Neutrophil (primary cell): ENCODE measurements around the gene COL5A3.

Source experiments
- H3K27ac ChIP-seq: fragments of 200-600 bp; sonication (generic); 2 replicates; pipeline ENCODE4 v1.5.1; 2016; ENCODE audit warnings: mild to moderate bottlenecking, moderate library complexity
- H3K27me3 ChIP-seq: fragments of 200-600 bp; sonication (generic); 2 replicates; pipeline ENCODE4 v1.6.0; 2016; ENCODE audit warnings: mild to moderate bottlenecking
- H3K36me3 ChIP-seq: fragments of 200-600 bp; sonication (generic); 2 replicates; pipeline ENCODE4 v1.5.1; 2017
- H3K4me1 ChIP-seq, 2 experiments: fragments of 200-600 bp in 1 of 2; sonication (generic) in 1 of 2; 1 replicate in 1 of 2; 2 replicates in 1 of 2; pipeline versions ENCODE4 v1.5.1 to v1.6.1; 2013 to 2016; ENCODE audit warnings: low read depth in 1 of 2, low read length in 1 of 2, mild to moderate bottlenecking in 1 of 2, moderate library complexity in 1 of 2; ENCODE audit not compliant: control insufficient read depth in 1 of 2, insufficient read depth in 1 of 2
- H3K4me3 ChIP-seq, 2 experiments: fragments of 200-600 bp in 1 of 2; sonication (generic) in 1 of 2; 1 replicate in 1 of 2; 2 replicates in 1 of 2; pipeline ENCODE4 v1.5.1; 2013 to 2016; ENCODE audit warnings: low read depth in 1 of 2, low read length in 1 of 2, mild to moderate bottlenecking in 1 of 2, moderate library complexity in 1 of 2
- H3K9me3 ChIP-seq: fragments of 200-600 bp; sonication (generic); 2 replicates; pipeline ENCODE4 v1.5.1; 2016
- TF ChIP-seq, protein P1 (sequence below): fragments of 200-600 bp; sonication (generic); IDR thresholded peaks from 2 replicates; pipeline ENCODE4 v1.5.1; 2016; ENCODE audit warnings: antibody characterized with exemption

Gene COL5A3

DNA sequence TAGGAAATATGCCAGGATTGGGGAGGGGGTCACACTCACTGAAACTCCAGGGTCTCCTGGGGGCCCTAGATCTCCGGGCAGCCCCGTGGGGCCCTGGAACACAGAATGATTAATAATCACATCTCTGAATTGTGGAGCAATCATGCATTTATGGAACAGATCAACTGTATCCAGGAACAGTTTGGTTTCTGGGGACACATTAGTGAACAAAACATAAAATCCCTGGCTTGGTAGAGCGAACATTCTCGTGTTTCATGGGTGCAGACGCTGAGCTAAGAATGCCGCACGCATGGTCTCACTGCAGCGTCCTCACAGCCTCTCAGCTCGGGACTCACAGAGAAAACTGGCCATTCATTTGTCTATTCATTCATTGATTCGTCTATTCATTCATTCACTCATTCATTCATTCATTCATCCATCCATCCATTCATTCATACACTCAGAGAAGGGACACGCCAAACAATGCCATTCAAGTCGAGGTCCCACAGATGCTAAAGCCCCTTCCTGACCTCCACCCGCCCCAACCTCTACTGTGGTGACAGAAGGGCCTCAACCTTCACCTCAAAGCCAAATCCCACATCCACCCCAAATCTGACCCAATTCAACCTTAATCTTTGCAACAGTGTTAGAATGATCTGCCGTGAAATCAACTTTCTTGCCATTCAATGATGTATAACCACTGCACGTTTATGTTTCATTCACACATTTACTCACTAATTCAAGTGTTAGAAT is 39.0 kb downstream of the COL5A3 start:
- no peaks in the 10 kb centered on the region for H3K36me3 ChIP-seq

DNA sequence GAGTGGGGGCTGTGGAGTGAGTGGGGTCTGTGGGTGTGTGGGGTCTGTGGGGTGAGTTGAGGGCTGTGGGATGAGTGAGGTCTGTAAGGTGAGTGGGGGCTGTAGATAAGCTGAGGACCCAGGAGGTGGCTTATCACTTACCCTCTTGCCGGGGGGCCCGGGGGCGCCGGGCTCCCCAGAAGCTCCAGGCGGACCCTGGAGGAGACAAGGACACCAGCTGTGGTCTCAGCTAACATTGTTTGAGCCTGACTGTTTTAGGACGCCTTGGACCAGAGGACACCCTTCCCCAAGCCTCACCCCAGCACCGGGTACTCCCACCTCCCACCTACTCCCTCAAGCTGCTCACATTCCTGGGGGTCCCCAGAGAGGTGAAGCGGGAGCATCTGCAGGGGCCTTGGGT is 39.8 kb downstream of the COL5A3 start:
- H3K4me1 ChIP-seq = no peaks in the 10 kb centered on the region

More for the DNA sequence above, 39.0 kb downstream of the COL5A3 start:
- Histone ChIP-seq H3K27ac (no peak overlapping the region), H3K9me3 (no peaks in the 10 kb centered on the region), H3K4me1 (no peaks in the 10 kb centered on the region), H3K4me3 (no peak overlapping the region), H3K27me3 (peaks cover 32% of the 10 kb centered on the region)
- TF ChIP-seq, protein P1, sequence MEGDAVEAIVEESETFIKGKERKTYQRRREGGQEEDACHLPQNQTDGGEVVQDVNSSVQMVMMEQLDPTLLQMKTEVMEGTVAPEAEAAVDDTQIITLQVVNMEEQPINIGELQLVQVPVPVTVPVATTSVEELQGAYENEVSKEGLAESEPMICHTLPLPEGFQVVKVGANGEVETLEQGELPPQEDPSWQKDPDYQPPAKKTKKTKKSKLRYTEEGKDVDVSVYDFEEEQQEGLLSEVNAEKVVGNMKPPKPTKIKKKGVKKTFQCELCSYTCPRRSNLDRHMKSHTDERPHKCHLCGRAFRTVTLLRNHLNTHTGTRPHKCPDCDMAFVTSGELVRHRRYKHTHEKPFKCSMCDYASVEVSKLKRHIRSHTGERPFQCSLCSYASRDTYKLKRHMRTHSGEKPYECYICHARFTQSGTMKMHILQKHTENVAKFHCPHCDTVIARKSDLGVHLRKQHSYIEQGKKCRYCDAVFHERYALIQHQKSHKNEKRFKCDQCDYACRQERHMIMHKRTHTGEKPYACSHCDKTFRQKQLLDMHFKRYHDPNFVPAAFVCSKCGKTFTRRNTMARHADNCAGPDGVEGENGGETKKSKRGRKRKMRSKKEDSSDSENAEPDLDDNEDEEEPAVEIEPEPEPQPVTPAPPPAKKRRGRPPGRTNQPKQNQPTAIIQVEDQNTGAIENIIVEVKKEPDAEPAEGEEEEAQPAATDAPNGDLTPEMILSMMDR = no peak

DNA sequence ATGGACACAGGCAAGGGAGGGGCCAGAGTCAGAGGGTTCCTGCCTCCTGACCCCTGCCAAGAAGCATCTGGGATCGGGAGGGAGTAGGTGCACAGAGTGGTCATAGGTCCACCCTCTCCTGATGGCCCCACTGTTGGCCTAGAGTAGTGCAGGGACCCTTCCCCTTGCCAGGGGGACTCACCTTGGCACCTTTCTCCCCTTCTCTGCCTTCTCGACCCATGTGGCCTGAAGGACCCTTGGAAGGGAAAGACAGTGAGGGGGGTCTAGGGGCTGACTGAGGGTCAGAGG is 40.7 kb downstream of the COL5A3 start:
- H3K4me3 ChIP-seq = no peak overlapping the region
- no peaks in the 10 kb centered on the region for H3K36me3 ChIP-seq
- no peaks in the 10 kb centered on the region for H3K9me3 ChIP-seq
- peaks cover 48% of the 10 kb centered on the region for H3K27me3 ChIP-seq
- H3K4me1 ChIP-seq = no peaks in the 10 kb centered on the region
- no peak overlapping the region for H3K27ac ChIP-seq
- TF ChIP-seq, protein P1 = no peak

More for the DNA sequence above, 39.8 kb downstream of the COL5A3 start:
- Histone ChIP-seq H3K27ac (no peak overlapping the region), H3K9me3 (no peaks in the 10 kb centered on the region), H3K27me3 (peaks cover 41% of the 10 kb centered on the region), H3K36me3 (no peaks in the 10 kb centered on the region), H3K4me3 (no peak overlapping the region)
- TF ChIP-seq, protein P1 = no peak

DNA sequence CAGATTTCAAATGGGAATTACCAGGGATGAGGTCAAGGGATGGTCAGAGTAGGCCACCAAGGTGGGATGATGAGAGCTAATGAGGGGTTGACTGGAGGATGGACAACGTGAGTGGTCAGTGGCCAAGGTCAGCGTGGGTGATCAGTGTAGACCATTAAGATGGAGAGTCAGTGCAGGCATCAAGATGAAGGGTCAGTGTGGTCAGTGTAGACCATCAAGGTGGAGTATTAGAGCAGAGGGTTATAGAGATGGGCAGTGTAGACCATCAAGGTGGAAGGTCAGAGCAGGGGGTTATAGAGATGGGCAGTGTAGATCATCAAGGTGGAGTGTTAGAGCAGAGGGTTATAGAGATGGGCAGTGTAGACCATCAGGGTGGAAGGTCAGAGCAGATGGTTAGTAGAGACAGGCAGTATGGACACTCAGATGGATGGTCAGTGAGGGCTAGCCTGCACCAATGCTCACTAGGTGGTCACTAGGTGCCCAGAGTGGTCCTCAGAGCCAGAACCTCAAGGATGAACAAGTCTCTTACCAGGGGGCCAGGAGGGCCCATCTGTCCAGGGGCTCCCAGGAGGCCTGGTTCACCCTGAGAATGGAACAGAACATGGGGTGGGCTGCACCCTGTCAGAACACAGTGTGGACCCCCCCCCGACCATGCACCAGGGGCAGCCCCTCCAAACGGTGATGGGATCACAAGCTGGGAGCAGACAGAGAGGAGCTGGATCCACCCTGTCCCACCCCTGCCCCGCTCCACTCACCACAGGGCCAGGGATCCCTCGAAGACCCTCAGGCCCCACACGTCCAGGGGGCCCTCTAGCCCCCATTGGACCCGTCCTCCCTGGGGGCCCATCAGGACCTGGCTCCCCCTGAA is 41.2 kb downstream of the COL5A3 start:
- Histone ChIP-seq H3K4me3 (no peak overlapping the region), H3K9me3 (no peaks in the 10 kb centered on the region), H3K36me3 (no peaks in the 10 kb centered on the region), H3K27me3 (peaks cover 53% of the 10 kb centered on the region), H3K27ac (no peak overlapping the region), H3K4me1 (no peaks in the 10 kb centered on the region)
- TF ChIP-seq, protein P1 = no peak

DNA sequence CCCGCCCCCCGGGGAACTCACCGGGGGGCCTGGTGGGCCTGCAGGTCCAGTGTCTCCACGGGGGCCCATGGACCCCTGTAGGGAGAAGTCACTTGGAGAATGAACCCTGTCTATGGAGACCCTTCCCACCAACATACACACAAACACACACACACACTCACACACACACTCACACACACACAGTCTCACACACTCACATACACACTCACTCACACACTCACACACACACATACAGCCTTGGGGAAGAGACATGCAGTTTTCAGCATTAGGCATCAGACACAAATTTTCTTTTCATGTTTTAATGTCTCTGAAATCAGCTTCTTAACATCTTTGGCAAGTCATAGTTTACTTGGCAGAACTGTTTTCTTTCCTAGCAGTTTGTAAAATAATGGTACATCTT is 43.0 kb downstream of the COL5A3 start:
- TF ChIP-seq, protein P1 = no peak
- H3K27me3 ChIP-seq = peaks cover 62% of the 10 kb centered on the region
- H3K9me3 ChIP-seq = no peaks in the 10 kb centered on the region
- no peak overlapping the region for H3K27ac ChIP-seq
- no peaks in the 10 kb centered on the region for H3K36me3 ChIP-seq
- H3K4me1 ChIP-seq = no peaks in the 10 kb centered on the region
- no peak overlapping the region for H3K4me3 ChIP-seq
